Type B pancreatic cell (in vitro differentiated cells): ENCODE data around the gene TMEM121B. TPM values are rescaled to one million over a fixed set of nuclear protein-coding genes. Genes with fewer than 3 reads are reported as not detected.

Experiments used
- DNase-seq: peaks from one replicate; pipeline ENCODE4 v3.0.0; 2021; ENCODE audit warnings: mixed read lengths; ENCODE audit not compliant: unreplicated experiment; ENCODE audit errors: extremely low spot score
- H3K27ac Mint-ChIP-seq: 2 replicates; pipeline ENCODE4 v1.8.0; 2021; ENCODE audit warnings: mild to moderate bottlenecking, mixed read lengths
- H3K27me3 Mint-ChIP-seq: 2 replicates; pipeline ENCODE4 v1.8.0; 2021; ENCODE audit warnings: mixed read lengths
- H3K36me3 Mint-ChIP-seq: 2 replicates; pipeline ENCODE4 v1.8.0; 2021; ENCODE audit warnings: mixed read lengths
- H3K4me1 Mint-ChIP-seq: one replicate; pipeline ENCODE4 v1.8.0; 2021; ENCODE audit warnings: mixed read lengths; ENCODE audit not compliant: unreplicated experiment
- H3K4me3 Mint-ChIP-seq: 2 replicates; pipeline ENCODE4 v1.8.0; 2021; ENCODE audit warnings: mild to moderate bottlenecking, mixed read lengths
- H3K9me3 Mint-ChIP-seq: 2 replicates; pipeline ENCODE4 v1.8.0; 2021; ENCODE audit warnings: mixed read lengths
- CTCF ChIP-seq: fragments of 200-600 bp; sonication (generic); conservative IDR thresholded peaks from 2 replicates; pipeline ENCODE4 v1.5.0; 2021; ENCODE audit warnings: antibody characterized with exemption, mild to moderate bottlenecking
- total RNA-seq: library from RNA; stranded (reverse); gene quantifications from 2 replicates; pipeline ENCODE4 v1.2.1, GENCODE V29; 2021; ENCODE audit warnings: low replicate concordance

TMEM121B gene
- total RNA-seq, 1 donor from 2014 or later: 2.9 TPM

- peaks cover 11% of the 10 kb centered on the region for H3K36me3 Mint-ChIP-seq
- no peak for TF ChIP-seq CTCF
- H3K27me3 Mint-ChIP-seq: no peaks in the 10 kb centered on the region
- H3K27ac Mint-ChIP-seq: peak overlapping the region; percentile 91
- H3K4me1 Mint-ChIP-seq: peaks cover 12% of the 10 kb centered on the region
- DNase-seq: no peak
- no peaks in the 10 kb centered on the region for H3K9me3 Mint-ChIP-seq
- H3K4me3 Mint-ChIP-seq: peak overlapping the region; percentile 96
Observed at GRCh38 chr22:17159504-17159951, 38.4 kb upstream of the TMEM121B start.

- Mint-ChIP-seq H3K4me1 (peaks cover 12% of the 10 kb centered on the region), H3K27me3 (no peaks in the 10 kb centered on the region), H3K9me3 (no peaks in the 10 kb centered on the region), H3K27ac (peak within 1 kb of the TSS; percentile 91), H3K4me3 (peak within 1 kb of the TSS; percentile 96), H3K36me3 (peaks cover 11% of the 10 kb centered on the region)
- TF ChIP-seq CTCF: no peak
- DNase-seq: peak; percentile 88
Observed at GRCh38 chr22:17158568-17159503, 37.7 kb upstream of the TMEM121B start, which contains the start of gene HDHD5. HDHD5 (minus strand) TSS chr22:17159277; CDS start chr22:17159251, 26 bp downstream.

DNA sequence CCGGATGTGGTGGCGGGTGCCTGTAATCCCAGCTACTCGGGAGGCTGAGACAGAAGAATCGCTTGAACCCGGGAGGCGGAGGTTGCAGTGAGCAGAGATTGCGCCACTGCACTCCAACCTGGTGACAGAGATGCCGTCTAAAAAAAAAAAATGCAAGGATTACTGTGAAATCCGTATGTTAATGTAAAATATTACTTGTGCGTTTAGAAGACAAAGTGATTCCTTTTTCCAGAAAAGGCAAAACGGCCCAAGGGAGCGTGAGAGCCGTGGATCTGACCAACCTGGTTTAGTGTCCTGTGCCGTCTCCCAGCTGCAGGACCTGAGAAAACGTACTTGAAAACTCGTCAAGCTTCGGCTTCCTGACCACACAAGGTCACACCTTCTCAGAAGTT is 37.0 kb upstream of the TMEM121B start:
- Mint-ChIP-seq H3K4me1 (peaks cover 12% of the 10 kb centered on the region), H3K9me3 (no peaks in the 10 kb centered on the region), H3K27me3 (no peaks in the 10 kb centered on the region), H3K36me3 (peaks cover 11% of the 10 kb centered on the region), H3K4me3 (peak overlapping the region; percentile 88), H3K27ac (peak overlapping the region; percentile 75)
- DNase-seq: no peak
- TF ChIP-seq CTCF: no peak

DNA sequence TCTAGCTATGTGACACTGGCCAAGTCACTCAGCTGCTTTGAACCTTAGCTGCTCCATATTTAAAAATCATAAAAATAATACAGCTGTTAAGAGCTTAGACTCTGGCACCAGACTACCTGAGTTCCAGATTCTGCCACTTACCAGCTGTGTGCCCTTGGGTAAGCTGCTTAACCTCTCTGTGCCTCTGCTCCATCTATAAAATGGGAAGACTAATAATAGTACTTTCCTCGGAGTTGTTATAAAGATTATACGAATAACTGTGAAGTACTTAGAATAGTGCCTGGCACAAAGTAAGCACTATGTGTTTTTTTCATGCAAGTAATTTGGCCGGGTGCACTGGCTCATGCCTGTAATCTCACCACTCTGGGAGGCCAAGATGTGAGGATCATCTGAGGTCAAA is 36.6 kb upstream of the TMEM121B start:
- peaks cover 12% of the 10 kb centered on the region for H3K4me1 Mint-ChIP-seq
- H3K27me3 Mint-ChIP-seq: no peaks in the 10 kb centered on the region
- H3K36me3 Mint-ChIP-seq: peaks cover 9% of the 10 kb centered on the region
- TF ChIP-seq CTCF: no peak
- H3K4me3 Mint-ChIP-seq: peak overlapping the region; percentile 88
- H3K9me3 Mint-ChIP-seq: no peaks in the 10 kb centered on the region
- no peak for DNase-seq
- H3K27ac Mint-ChIP-seq: no peak overlapping the region

DNA sequence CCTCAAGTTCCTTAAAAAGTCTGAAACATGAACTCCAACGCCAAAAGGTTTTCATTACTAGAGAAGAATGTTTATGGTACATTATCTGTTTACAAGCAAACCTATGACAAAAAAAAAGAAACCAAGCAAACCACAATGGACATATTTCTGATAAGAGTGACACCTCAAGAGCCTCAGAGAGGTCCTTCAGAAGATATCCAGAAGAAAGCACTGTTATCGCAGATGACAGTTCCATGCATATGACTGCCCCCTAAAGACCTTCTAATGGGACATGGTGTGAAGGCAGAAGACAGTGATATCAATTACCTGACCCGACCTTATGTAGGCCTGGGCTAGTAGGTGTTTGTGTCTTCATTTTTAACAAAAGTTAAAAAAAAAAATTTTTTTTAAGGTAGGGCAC is 34.8 kb upstream of the TMEM121B start:
- no peaks in the 10 kb centered on the region for H3K27me3 Mint-ChIP-seq
- DNase-seq: no peak
- H3K9me3 Mint-ChIP-seq: no peaks in the 10 kb centered on the region
- TF ChIP-seq CTCF: no peak
- H3K27ac Mint-ChIP-seq: no peak overlapping the region
- H3K4me3 Mint-ChIP-seq: peak overlapping the region; percentile 6
- H3K36me3 Mint-ChIP-seq: peaks cover 4% of the 10 kb centered on the region
- peaks cover 18% of the 10 kb centered on the region for H3K4me1 Mint-ChIP-seq
